Chondrocyte (in vitro differentiated cells): Measurements from ENCODE around the gene NRP1. TPM values are rescaled to one million over a fixed set of nuclear protein-coding genes. Genes with fewer than 3 reads are reported as not detected.
A peak's percentile ranks its signal among the peaks of the same experiment; 100 is the strongest.

Source experiments
- DNase-seq: peaks from one replicate; pipeline ENCODE4 v3.0.0; 2021; ENCODE audit warnings: mixed read lengths, low spot score
- H3K27ac Mint-ChIP-seq: one replicate; pipeline ENCODE4 v1.8.0; 2021; ENCODE audit warnings: mild to moderate bottlenecking, moderate library complexity, mixed read lengths; ENCODE audit not compliant: unreplicated experiment
- H3K27me3 Mint-ChIP-seq: 2 replicates; pipeline ENCODE4 v1.8.0; 2021; ENCODE audit warnings: low read depth, mixed read lengths
- H3K36me3 Mint-ChIP-seq: 2 replicates; pipeline ENCODE4 v1.8.0; 2021; ENCODE audit warnings: low read depth, mixed read lengths
- H3K4me1 Mint-ChIP-seq: 2 replicates; pipeline ENCODE4 v1.8.0; 2021; ENCODE audit warnings: low read depth, mild to moderate bottlenecking, mixed read lengths
- H3K4me3 Mint-ChIP-seq: one replicate; pipeline ENCODE4 v1.8.0; 2021; ENCODE audit warnings: mild to moderate bottlenecking, moderate library complexity, mixed read lengths; ENCODE audit not compliant: unreplicated experiment
- H3K9me3 Mint-ChIP-seq: 2 replicates; pipeline ENCODE4 v1.8.0; 2021; ENCODE audit warnings: low read depth, mixed read lengths
- CTCF ChIP-seq: fragments of 200-600 bp; sonication (generic); IDR thresholded peaks from 2 replicates; pipeline ENCODE4 v1.5.0; 2021; ENCODE audit warnings: antibody characterized with exemption, mild to moderate bottlenecking, moderate library complexity
- total RNA-seq: library from RNA; stranded (reverse); gene quantifications from 3 replicates; pipeline ENCODE4 v1.2.1, GENCODE V29; 2021

Gene NRP1
- total RNA-seq, 1 donor from 2014 or later: 122 TPM

- H3K9me3 Mint-ChIP-seq: no peaks in the 10 kb centered on the region
- peak overlapping the region; percentile 62 for H3K27ac Mint-ChIP-seq
Observed at GRCh38 chr10:33315891-33316290, 18.6 kb downstream of the NRP1 start.

GRCh38 chr10:33314811-33315561 lies 19.5 kb downstream of the NRP1 start:
- Mint-ChIP-seq H3K9me3 (no peaks in the 10 kb centered on the region), H3K4me1 (peaks cover 42% of the 10 kb centered on the region), H3K27ac (no peak overlapping the region), H3K4me3 (no peak overlapping the region), H3K27me3 (no peaks in the 10 kb centered on the region), H3K36me3 (peaks cover 19% of the 10 kb centered on the region)
- TF ChIP-seq CTCF: no peak
- no peak for DNase-seq

More at GRCh38 chr10:33315891-33316290, 18.6 kb downstream of the NRP1 start:
- Mint-ChIP-seq H3K4me1 (peaks cover 42% of the 10 kb centered on the region), H3K4me3 (no peak overlapping the region), H3K27me3 (no peaks in the 10 kb centered on the region), H3K36me3 (peaks cover 21% of the 10 kb centered on the region)
- TF ChIP-seq CTCF: no peak
- no peak for DNase-seq

- Mint-ChIP-seq H3K36me3 (peaks cover 18% of the 10 kb centered on the region), H3K4me3 (no peak overlapping the region), H3K27me3 (no peaks in the 10 kb centered on the region), H3K27ac (no peak overlapping the region), H3K4me1 (peaks cover 46% of the 10 kb centered on the region), H3K9me3 (peaks cover 3% of the 10 kb centered on the region)
- no peak for TF ChIP-seq CTCF
- DNase-seq: no peak
Observed at GRCh38 chr10:33311640-33312039, 22.8 kb downstream of the NRP1 start.

GRCh38 chr10:33310853-33311252 lies 23.6 kb downstream of the NRP1 start:
- TF ChIP-seq CTCF: no peak
- H3K27ac Mint-ChIP-seq: peak overlapping the region; percentile 34
- H3K27me3 Mint-ChIP-seq: no peaks in the 10 kb centered on the region
- no peak for DNase-seq
- peaks cover 46% of the 10 kb centered on the region for H3K4me1 Mint-ChIP-seq
- peaks cover 3% of the 10 kb centered on the region for H3K9me3 Mint-ChIP-seq
- peaks cover 16% of the 10 kb centered on the region for H3K36me3 Mint-ChIP-seq
- H3K4me3 Mint-ChIP-seq: no peak overlapping the region

GRCh38 chr10:33309406-33309805 lies 25.1 kb downstream of the NRP1 start:
- H3K27me3 Mint-ChIP-seq: no peaks in the 10 kb centered on the region
- TF ChIP-seq CTCF: no peak

More at GRCh38 chr10:33309406-33309805, 25.1 kb downstream of the NRP1 start:
- no peak for DNase-seq
- H3K27ac Mint-ChIP-seq: no peak overlapping the region
- peaks cover 13% of the 10 kb centered on the region for H3K36me3 Mint-ChIP-seq
- no peak overlapping the region for H3K4me3 Mint-ChIP-seq
- H3K4me1 Mint-ChIP-seq: peaks cover 39% of the 10 kb centered on the region
- H3K9me3 Mint-ChIP-seq: peaks cover 3% of the 10 kb centered on the region
